Right cardiac atrium (tissue), 5 donors: ENCODE results near the gene ZNF544. TPM values are rescaled to one million over a fixed set of nuclear protein-coding genes. Genes with fewer than 3 reads are reported as not detected.
"Not testable (repeated sequence)": the region's sequence is repeated elsewhere in the genome, so short reads cannot be mapped to it uniquely, and the experiment has no call there.

Experiments
- ATAC-seq, 2 donors: fragments of 200-7000 bp; cut with Tn5 transposase; one replicate each; pipeline versions ENCODE4 v1.8.0 to v1.9.1; 2020; ENCODE audit warnings: moderate library complexity in 2 of 2, mild to moderate bottlenecking in 1 of 2
- DNase-seq, 3 donors: peaks; one replicate each; pipeline ENCODE4 v3.0.0-alpha.2; 2020
- H3K27ac ChIP-seq: one replicate; pipeline ENCODE4 v1.5.1; 2013; ENCODE audit warnings: mild to moderate bottlenecking, low read length, control low read depth, moderate library complexity
- H3K27me3 ChIP-seq: one replicate; pipeline ENCODE4 v1.6.1; 2013; ENCODE audit not compliant: control insufficient read depth, insufficient read depth
- H3K4me1 ChIP-seq: one replicate; pipeline ENCODE4 v1.6.1; 2013; ENCODE audit warnings: low read length; ENCODE audit not compliant: control insufficient read depth, insufficient read depth
- H3K4me3 ChIP-seq: one replicate; pipeline ENCODE4 v1.5.1; 2013; ENCODE audit warnings: low read length, control low read depth
- H3K9me3 ChIP-seq: one replicate; pipeline ENCODE4 v1.6.1; 2013; ENCODE audit warnings: low read length; ENCODE audit not compliant: control insufficient read depth
- WGBS: extraction: QIAGEN DNeasy Blood & Tissue Kit; methylation state at CpG from one replicate; pipeline ENCODE4 v1.1.7; 2013; 5-methylcytosine and 5-hydroxymethylcytosine counted together
- intact Hi-C, 4 donors: fragments of 100-400 bp; cut with DNase I; formaldehyde crosslinking; loops; one replicate each; pipeline versions ENCODE4 v1.11.0 to v1.14.0; 2022 to 2023
- polyA plus RNA-seq: library from polyadenylated mRNA; stranded (reverse); fragments of 200-250 nt; gene quantifications from one replicate; pipeline ENCODE4 v1.2.3, GENCODE V29; 2013
- total RNA-seq, 4 donors: library from RNA; stranded (reverse); fragmentation: NEBNext Ultra II Directional; extraction: Animal tissue kit (Norgen Biotek cat#: 25700); gene quantifications; one replicate each; pipeline ENCODE4 v1.2.1, GENCODE V29; 2021
- donor health status: healthy with polysubstance abuse.
- donor health status: DM: no; HTN: yes; CAD: no.
- donor health status: DM: no; HTN: no; CAD: no.
- donor health status: DM: no; HTN: yes; CAD: no; lungs with severe emphysema.
- donor health status: DM: yes; HTN: yes; CAD: no.

The ZNF544 gene
- total and polyA plus RNA-seq, 5 donors: 23.7 to 29.5 (median 27.1) TPM

- H3K4me3 ChIP-seq, H3K27ac ChIP-seq, intact Hi-C loops, H3K27me3 ChIP-seq, H3K4me1 ChIP-seq, DNase-seq, ATAC-seq: not testable (repeated sequence)
- 93% methylated on average over 4 of the region's 4 CpGs for WGBS
- peaks cover 64% of the 10 kb centered on the region for H3K9me3 ChIP-seq
Observed at GRCh38 chr19:58258259-58258658, 29.5 kb downstream of the ZNF544 start.

- Histone ChIP-seq H3K27me3 (no peaks in the 10 kb centered on the region), H3K4me1 (no peaks in the 10 kb centered on the region), H3K27ac (no peak overlapping the region), H3K9me3 (peaks cover 66% of the 10 kb centered on the region), H3K4me3 (no peak overlapping the region)
- DNase-seq: no peak
- intact Hi-C loops: loop anchor here in 1 of 4 donors (10.0 kb wide), 1 partner anchor 57 kb away; no protein-coding TSS in a partner anchor
- 97% methylated on average over 3 of the region's 3 CpGs for WGBS
- no peak for ATAC-seq
Observed at GRCh38 chr19:58261600-58261967, 32.9 kb downstream of the ZNF544 start.

DNA sequence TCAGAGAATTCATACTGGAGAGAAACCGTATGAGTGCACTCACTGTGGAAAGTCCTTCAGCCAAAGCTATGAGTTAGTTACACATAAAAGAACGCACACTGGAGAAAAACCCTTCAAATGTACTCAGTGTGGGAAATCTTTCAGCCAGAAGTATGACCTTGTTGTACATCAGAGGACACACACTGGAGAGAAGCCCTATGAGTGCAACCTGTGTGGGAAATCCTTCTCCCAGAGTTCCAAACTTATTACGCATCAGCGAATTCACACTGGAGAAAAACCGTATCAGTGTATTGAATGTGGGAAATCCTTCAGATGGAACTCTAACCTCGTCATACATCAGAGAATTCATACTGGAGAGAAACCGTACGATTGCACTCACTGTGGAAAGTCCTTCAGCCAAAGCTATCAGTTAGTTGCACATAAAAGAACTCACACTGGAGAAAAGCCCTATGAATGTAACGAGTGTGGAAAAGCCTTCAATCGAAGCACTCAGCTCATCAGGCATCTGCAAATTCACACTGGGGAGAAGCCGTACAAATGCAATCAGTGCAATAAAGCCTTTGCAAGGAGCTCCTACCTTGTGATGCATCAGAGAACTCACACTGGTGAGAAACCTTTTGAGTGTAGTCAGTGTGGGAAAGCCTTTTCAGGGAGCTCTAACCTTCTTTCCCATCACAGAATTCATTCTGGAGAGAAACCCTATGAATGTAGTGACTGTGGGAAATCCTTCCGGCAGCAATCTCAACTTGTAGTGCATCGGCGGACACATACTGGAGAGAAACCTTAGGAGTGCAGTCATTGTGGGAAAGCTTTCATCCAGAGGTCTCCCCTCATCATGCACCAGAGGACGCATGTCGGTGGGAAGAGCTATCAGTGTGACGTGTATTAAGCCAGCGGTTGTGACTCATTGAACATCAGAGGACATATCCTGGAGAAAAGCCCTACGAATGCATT is 33.5 kb downstream of the ZNF544 start:
- H3K27ac ChIP-seq: no peak overlapping the region
- DNase-seq (no peak), ATAC-seq (no peak)
- no peak overlapping the region for H3K4me3 ChIP-seq
- intact Hi-C loops: loop anchor here in 1 of 4 donors (10.0 kb wide), 1 partner anchor 57 kb away; no protein-coding TSS in a partner anchor
- H3K9me3 ChIP-seq: peaks cover 68% of the 10 kb centered on the region
- no peaks in the 10 kb centered on the region for H3K27me3 ChIP-seq
- no peaks in the 10 kb centered on the region for H3K4me1 ChIP-seq
- WGBS: 98% methylated on average over 19 of the region's 19 CpGs

DNA sequence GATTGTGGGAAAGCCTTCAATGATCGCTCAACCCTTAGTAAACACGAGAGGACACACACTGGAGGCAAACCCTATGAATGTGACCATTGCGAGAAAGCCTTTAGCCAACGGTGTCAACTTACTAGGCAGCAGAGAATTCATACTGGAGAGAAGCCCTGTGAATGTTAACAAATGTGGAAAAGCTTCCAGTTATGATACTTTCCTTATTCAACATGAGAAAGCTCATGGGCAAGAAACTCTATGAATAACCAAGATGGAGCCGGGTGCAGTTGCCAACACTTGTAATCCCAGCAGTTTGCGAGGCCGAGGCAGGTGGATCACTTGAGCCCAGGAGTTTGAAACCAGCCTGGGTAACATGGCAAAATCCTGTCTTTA is 34.2 kb downstream of the ZNF544 start:
- H3K9me3 ChIP-seq: peaks cover 61% of the 10 kb centered on the region
- intact Hi-C loops: loop anchor here in 1 of 4 donors (10.0 kb wide), 1 partner anchor 58 kb away; no protein-coding TSS in a partner anchor
- H3K4me1 ChIP-seq: no peaks in the 10 kb centered on the region
- 99% methylated on average over 7 of the region's 7 CpGs for WGBS
- no peak overlapping the region for H3K4me3 ChIP-seq
- H3K27me3 ChIP-seq: no peaks in the 10 kb centered on the region
- H3K27ac ChIP-seq: no peak overlapping the region
- DNase-seq (no peak), ATAC-seq (no peak)

DNA sequence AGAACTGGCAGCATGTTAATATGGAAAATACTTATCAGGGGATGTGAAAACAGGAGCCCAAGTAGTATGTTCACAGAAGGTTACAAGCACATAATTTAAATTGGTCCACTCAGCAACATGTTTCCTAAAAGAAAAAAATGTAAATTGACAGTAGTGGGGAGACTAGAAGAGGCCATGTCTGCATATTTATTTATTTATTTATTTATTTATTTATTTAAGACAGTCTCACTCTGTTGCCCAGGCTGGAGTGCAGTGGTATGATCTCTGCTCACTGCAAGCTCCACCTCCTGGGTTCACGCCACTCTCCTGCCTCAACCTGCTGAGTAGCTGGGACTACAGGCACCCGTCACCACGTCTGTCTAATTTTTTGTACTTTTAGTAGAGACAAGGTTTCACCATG is 36.4 kb downstream of the ZNF544 start:
- H3K9me3 ChIP-seq: peaks cover 48% of the 10 kb centered on the region

GRCh38 chr19:58268344-58268743 is 39.6 kb downstream of the ZNF544 start:
- Histone ChIP-seq H3K27me3 (no peaks in the 10 kb centered on the region), H3K27ac (no peak overlapping the region), H3K9me3 (peaks cover 27% of the 10 kb centered on the region), H3K4me3 (no peak overlapping the region), H3K4me1 (no peaks in the 10 kb centered on the region)
- WGBS: 96% methylated on average over 3 of the region's 3 CpGs
- intact Hi-C loops: loop anchor here in 1 of 4 donors (10.0 kb wide), 1 partner anchor 64 kb away; no protein-coding TSS in a partner anchor
- DNase-seq (no peak), ATAC-seq (no peak)

More for the DNA sequence above, 36.4 kb downstream of the ZNF544 start:
- no peaks in the 10 kb centered on the region for H3K4me1 ChIP-seq
- ATAC-seq (no peak), DNase-seq (no peak)
- WGBS: 98% methylated on average over 3 of the region's 3 CpGs
- H3K27ac ChIP-seq: no peak overlapping the region
- no peak overlapping the region for H3K4me3 ChIP-seq
- H3K27me3 ChIP-seq: no peaks in the 10 kb centered on the region
- intact Hi-C loops: loop anchor here in 1 of 4 donors (10.0 kb wide), 1 partner anchor 60 kb away; no protein-coding TSS in a partner anchor

DNA sequence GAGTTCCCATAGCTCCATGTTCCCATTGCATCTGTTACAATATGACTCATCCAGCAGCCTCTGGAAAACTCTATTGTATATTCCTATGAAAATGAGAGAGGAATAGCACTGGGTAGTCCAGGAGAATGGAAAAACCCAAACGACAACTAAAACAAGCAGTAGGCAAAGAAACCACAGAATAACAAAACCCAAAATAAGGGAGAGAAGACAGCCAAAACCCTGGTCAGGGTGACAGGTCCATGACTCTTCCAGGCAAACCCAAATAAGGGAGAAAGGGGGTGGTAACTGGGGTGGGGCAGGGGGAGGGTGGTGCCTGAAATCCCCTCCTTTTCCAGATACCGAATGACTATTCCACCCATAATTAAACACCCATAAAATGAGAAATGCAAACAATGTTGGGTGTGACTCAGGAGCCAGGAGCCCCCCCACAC is 46.1 kb downstream of the ZNF544 start:
- H3K27ac ChIP-seq: no peak overlapping the region
- peaks cover 4% of the 10 kb centered on the region for H3K9me3 ChIP-seq
- H3K27me3 ChIP-seq: no peaks in the 10 kb centered on the region
- H3K4me1 ChIP-seq: no peaks in the 10 kb centered on the region
- intact Hi-C loops: no loop called here
- ATAC-seq (no peak), DNase-seq (no peak)
- WGBS: 77% methylated on average over 2 of the region's 2 CpGs
- no peak overlapping the region for H3K4me3 ChIP-seq

- ATAC-seq: no peak
- intact Hi-C loops: no loop called here
- Histone ChIP-seq H3K4me3 (no peak overlapping the region), H3K27ac (no peak overlapping the region), H3K9me3 (peaks cover 4% of the 10 kb centered on the region), H3K27me3 (no peaks in the 10 kb centered on the region), H3K4me1 (peaks cover 5% of the 10 kb centered on the region)
- WGBS: 96% methylated on average over 3 of the region's 3 CpGs
- no peak for DNase-seq
Observed at GRCh38 chr19:58275564-58275963, 46.9 kb downstream of the ZNF544 start.

DNA sequence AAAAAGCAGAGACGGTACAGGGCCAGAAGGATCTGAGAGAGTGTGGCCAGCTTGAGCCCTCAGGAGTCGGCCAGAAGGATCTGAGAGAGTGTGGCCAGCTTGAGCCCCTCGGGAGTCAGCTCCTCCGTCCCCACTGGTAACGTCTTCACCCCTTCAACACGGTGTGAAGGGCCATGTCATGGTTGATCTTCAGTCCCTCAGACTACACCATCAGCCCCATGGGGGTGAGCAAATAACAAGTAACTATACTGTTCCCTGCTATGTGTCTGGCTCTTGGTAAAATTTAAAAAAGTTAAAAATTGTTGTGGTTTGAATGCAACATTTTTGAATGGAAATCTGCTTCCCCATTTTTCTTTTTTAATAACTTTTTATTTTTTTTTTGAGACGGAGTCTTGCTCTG is 48.5 kb downstream of the ZNF544 start:
- ATAC-seq: no peak
- DNase-seq: no peak
- H3K4me1 ChIP-seq: peaks cover 5% of the 10 kb centered on the region
- no peak overlapping the region for H3K4me3 ChIP-seq
- H3K27ac ChIP-seq: no peak overlapping the region
- H3K27me3 ChIP-seq: no peaks in the 10 kb centered on the region
- WGBS: 92% methylated on average over 7 of the region's 7 CpGs
- H3K9me3 ChIP-seq: peaks cover 2% of the 10 kb centered on the region
- intact Hi-C loops: no loop called here

- DNase-seq: no peak
- peak overlapping the region; percentile 35 for H3K27ac ChIP-seq
- WGBS: 39% methylated on average over 25 of the region's 25 CpGs
- peak overlapping the region; percentile 65 for H3K4me3 ChIP-seq
- H3K4me1 ChIP-seq: peaks cover 5% of the 10 kb centered on the region
- peaks cover 2% of the 10 kb centered on the region for H3K9me3 ChIP-seq
- H3K27me3 ChIP-seq: no peaks in the 10 kb centered on the region
- intact Hi-C loops: no loop called here
- peak; percentile 1 to 9 for ATAC-seq
Observed at GRCh38 chr19:58277748-58278540, 49.2 kb downstream of the ZNF544 start.
